DMS53 treated with DMSO at 0.1 percent for 48 hours (cell line): ENCODE results near the gene RSBN1L.

Experiments used
- DNase-seq: peaks from one replicate; lab custom pipeline; 2025; ENCODE audit not compliant: unreplicated experiment; lab: John Stamatoyannopoulos, UW

RSBN1L gene

DNA sequence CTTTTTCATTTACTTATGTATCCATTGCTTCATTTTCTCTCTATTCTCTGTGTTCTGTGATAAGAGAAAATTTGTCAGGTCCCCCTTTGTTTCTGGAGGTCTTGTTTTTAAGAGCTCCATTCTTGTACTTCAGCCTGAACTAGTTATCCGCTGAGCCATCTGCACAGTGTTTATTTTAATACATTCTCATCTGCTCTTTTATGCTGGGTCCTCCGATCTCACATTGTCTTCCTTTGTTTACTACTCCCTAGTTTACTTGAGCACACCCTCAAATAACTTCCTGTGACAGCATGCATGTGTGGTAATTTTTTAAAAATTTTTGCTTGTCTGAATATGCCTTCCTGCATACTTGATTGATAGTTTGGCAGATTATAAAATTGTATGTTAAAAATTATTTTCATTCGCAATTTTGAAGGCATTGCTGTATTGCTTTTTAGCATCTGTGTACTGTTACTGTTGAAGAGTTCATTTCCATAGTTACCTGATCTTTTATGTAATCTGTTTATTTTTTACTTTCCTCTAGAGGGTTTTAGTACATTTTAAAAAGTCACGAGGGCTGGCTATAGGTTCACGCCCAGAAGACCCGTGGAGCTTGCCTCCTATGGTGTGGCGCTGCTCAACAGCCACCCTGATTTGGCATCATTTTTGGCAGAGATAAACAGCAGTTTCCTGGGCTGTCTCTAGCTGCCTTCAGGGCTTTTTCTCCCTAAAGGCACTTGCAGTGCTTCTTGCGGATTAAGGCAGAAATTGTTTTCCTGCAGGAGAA lies 31.9 kb downstream of the RSBN1L start:
- DNase-seq, result peak; percentile 69

DNA sequence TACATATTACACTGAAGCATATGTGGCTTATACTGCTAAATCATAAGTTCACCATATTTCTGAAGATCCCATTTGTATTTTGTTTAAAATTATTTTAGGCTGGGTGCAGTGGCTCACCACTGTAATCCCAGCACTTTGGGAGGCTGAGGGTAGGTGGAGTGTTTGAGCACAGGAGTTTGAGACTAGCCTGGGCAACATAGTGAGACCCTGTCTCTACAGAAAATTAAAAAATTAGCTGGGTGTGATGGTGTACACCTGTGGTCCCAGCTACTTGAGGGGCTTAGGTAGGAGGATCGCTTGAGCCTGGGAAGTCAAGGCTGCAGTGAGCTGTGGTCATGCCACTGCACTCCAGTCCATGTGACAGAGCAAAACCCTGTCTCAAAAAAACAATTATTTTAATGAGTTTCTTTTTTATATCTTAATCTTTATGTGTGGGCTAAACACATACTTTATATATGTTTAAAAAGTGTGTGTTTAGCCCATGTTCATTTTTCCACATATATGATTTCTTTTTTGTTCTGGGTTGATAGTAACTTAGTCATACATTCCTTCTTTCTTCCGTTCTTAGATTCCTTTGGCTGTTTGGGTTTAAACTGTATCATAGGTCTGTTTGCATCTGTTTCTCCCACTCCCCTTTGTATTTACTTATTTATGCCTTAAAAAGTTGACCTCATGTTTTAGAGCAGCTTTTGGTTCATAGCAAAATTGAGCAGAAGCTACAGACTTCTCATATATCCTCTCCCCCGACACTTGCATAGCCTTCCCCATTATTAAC lies 33.5 kb downstream of the RSBN1L start:
- no peak for DNase-seq

DNA sequence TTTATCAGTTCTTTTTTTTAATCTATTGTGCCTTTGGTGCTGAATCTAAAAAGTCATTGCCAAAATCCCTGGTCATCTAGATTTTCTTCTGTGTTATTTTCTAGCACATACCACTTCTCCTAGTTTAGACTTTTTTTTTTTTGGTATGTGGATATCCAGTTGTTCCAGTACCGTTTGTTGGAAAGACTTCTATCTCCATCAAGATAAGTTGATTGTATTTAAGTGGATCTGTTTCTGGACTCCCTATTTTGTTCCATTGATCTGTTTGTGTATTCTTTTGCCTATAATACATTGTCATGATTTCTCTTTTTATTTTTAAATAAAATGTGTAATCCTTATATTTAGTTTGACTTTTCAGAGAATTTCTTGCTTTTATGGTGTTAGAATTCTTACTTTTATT lies 35.5 kb downstream of the RSBN1L start:
- no peak for DNase-seq

DNA sequence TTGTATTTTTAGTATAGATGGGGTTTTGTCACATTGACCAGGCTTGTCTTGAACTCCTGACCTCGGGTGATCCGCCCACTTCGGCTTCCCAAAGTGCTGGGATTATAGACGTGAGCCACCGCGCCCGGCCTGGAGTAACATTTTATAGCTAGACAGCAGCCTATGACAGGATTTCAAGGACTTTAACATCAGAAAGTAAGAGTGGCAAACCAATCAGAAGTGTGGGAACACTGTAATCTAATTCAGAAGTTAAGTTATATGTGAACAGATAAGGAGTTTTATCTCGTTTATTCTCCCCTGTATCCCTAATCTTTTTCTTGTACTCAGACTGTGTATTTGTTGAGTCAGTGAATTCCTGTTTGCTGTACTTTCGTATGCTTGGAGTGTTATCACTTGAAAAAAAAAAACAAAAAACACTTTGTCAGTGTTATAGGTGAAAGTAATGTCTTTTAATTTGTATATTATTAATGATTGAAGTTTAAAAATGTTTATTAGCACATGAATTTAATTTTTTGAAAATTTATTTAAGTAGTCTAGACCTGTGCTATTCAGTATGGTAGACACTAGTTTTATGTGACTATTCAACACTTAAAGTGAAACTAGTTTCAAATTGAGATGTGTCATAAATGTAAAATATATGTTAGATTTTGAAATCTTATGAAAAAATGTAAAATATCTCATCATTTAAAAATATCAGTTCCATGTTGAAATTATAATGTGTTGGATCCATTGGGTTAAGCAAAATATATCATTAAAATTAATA lies 38.6 kb downstream of the RSBN1L start:
- DNase-seq, result no peak

DNA sequence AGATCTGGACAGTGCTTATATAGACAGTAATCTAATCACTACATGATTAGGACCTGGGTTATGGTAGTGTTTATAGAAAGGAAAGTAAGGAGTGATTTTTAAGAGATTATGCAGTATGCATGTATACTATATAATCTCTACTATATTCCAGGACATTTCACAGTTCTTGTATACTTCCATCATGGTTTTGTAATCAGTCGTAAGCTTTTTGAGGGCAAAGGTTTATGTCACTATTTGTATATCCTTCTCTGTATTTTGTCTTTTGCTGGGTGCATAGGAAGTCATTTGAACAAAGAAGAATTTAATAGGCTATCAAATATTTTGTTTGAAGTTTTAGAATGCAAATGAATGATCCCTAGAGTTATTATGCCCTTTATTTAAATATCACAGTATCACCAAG lies 39.2 kb downstream of the RSBN1L start:
- no peak for DNase-seq

DNA sequence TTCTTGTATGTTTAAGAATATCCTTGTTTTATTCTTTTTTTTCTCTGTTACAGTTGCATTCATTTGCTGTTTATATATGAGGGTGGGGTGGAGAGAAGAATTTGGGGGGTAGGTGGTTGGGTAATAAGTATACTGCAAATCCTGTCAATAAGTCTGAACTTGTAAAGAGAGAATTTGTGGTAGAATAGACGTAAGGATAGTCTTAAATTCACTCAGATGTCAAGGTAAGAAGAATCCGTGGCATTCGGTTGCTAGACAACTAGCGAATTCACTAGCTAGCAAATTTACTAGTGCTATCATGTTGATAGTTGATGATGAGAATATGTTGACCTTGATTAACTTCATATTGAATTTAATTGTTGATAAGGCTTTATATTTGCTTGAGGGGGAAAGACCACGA lies 40.7 kb downstream of the RSBN1L start:
- DNase-seq, result no peak

DNA sequence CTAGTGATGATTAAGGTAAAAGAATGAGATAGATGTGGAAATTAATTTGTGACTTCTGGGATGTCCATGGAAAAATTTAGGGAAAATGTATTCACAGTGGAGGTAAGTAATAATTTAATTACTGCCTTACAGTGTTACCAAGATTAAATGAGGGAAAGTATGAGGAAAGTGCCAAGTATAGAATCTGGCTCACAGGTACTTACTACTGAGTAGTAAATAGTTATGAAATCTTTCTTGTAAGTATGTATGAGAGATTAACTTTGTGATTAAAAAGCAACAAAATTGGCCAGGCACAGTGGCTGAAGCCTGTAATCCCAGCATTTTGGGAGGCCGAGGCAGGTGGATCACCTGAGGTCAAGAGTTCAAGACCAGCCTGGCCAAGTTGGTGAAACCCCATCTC lies 42.1 kb downstream of the RSBN1L start:
- DNase-seq, result no peak

DNA sequence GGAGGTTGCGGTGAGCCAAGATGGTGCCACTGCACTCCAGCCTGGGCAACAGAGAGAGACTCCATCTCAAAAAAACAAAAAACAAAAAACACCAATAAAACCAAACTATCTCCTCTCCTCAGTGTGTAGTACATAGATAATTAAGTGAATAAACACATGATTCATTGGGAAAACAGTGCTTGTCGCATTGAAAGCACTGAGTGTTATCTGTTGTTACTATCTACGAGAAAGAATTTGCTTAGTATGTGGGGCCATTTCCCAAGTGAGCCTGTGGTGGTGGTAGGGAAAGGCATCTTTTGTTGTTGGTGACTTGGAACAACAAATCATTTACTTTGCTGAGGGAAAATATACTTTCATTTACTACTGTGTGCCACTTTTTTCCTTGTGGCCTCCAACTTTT lies 42.6 kb downstream of the RSBN1L start:
- peak; percentile 59 for DNase-seq

DNA sequence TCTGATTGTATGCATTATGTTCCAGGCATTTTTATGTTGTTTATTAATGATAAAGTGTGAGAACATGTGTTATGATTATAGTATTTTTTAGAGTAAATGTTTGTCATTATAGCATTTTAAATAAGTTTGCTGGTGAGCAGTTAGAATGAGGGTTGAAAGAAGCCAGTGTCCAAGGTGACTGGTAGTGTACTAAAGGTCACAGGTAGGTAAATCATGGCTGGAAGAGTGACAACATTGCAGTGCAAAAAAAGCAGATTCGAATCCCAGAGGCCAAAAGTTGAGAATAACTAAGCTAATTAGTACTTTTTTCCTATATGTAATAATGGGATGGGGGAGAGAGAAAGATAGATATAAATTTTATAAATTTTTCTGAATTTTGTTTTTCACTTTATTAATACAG lies 44.0 kb downstream of the RSBN1L start:
- DNase-seq, result no peak

DNA sequence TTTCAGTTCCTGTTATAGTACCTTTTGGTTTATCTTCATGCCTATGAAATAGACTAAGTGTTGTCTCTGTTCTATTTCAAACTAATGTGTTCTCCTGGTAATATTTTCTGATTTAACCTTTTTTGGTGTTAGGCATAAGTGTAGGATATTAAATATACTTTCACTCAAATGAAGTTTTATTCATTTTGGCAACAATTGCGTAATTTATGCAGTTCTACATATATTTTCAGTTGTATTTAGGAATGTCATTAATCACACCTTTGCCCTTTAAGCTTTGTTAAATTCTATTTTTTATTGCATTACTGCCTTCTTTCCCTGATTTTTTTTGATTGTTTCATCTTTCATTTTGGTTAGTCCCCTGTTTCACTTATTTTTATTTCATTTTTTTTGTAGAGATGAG lies 47.3 kb downstream of the RSBN1L start:
- DNase-seq, result no peak

DNA sequence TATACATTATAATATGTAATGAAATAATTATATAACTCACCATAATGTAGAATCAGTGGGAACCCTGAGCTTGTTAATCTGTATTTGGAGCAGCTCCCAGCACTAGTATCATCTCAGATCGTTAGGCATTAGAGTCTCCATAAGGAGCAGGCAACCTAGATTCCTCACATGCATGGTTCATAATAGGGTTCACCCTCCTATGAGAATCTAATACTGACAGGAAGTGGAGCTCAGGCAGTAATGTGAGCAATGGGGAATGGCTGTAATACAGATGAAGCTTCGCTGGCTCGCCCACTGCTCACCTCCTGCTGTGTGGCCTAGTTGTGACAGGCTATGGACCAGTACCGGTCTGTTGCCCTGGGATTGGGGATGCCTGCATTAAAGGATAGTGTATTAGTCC lies 49.5 kb downstream of the RSBN1L start:
- DNase-seq, result no peak

DNA sequence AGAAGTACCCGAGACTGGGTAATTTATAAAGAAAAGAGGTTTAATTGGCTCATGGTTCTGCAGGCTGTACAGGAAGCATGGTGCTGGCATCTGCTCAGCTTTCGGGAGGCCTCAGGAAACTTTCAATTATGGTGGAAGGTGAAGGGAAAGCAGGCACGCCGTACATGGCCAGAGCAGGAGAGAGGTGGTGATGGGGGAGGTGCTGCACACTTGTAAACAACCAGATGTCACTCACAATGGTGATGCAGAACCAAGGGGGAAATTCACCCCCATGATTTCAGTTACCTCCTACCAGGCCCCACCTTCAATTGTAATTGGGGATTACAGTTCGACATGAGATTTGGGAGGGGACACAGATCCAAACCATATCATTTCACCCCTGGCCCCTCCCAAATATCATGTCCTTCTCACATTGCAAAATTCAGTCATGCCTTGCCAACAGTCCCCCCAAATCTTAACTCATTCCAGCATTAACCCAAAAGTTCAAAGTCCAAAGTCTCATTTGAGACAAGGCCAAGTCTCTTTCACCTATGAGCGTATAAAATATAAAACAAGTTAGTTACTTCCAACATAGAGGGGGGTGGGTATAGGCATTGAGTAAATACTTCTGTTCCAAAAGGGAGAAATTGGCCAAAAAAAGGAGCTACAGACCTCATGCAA lies 50.0 kb downstream of the RSBN1L start:
- no peak for DNase-seq

DNA sequence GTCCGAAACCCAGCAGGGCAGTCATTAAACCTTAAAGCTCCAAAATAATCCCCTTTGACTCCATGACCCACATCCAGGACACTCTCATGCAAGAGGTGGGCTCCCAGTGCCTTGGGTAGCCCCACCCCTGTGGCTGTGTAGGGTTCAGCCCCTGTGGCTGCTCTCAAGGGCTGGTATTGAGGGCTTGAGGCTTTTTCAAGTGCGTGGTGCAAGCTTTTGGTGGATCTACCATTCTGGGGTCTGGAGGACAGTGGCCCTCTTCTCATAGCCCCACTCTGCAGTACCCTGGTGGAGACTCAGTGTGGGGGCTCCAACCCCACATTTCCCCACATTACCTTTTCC lies 50.5 kb downstream of the RSBN1L start:
- no peak for DNase-seq

DNA sequence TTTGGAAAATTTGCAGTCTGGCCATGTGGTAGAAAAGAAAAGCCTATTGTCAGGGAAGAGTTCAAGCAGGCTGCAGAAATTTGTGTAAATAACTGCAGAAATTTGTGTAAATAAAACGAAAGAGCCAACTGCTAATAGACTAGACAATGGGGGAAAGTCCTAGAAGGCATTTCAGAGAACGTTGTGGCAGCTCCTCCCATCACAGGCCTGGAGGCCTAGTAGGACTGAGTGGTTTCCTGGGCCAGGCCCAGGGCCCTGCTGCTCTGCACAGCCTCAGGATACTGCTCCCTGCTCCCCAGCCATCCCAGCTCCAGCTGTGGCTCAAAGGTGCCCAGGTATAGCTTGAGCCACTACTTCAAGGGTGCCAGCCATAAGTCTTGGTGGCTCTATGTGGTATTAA lies 50.9 kb downstream of the RSBN1L start:
- DNase-seq, result no peak

DNA sequence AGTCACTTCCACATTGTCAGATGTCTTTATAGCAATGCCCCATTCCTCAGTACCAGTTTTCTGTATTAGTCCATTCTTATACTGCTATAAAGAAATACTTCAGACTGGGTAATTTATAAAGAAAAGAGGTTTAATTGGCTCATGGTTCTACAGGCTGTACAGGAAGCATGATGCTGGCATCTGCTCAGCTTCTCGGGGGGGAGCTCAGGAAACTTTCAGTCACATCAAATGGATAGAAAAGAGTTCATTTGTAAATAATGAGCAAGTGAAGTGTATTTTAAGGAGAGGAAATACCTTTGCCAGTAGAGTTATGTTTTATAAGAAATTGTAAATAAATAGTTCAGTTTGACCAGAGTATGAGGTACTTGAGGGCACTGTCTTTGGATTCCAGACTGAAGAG lies 51.5 kb downstream of the RSBN1L start:
- DNase-seq, result no peak

DNA sequence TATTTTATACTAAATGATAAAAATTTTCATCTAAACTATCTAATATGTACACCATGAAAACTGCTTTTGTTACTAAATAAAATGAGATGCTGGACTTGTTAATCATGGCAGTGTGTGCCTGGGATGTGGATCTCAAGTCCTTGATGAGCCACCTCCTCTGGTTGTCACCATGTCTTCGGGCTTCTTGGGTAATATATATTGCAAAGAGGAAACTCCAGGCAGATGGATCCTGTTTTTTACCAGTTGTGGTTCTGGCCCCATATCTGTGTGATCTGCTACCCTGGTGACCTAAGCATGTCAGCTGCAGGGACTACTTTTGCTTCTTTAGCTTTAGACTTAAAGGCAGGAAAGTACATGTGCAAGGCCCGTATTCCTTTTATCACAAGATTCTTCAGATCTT lies 55.8 kb downstream of the RSBN1L start:
- no peak for DNase-seq

DNA sequence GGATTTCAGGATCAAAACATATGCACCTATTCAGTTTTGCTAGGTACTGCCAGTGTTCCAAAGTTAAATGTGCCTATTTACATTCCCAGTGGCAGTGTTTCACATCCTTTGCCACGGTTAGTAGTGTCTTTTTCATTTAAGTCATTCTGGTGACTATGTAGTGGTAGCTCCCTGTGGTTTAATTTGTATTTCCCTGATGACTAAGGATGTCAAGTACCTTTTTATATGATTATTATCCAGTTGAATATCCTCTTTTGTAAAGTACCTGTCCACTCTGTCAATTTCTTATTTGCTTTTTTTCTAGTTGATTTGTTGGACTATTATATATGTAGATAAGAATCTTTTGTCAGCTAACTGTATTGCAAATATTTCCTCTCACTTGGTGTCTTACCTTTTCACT lies 56.9 kb downstream of the RSBN1L start:
- peak; percentile 43 for DNase-seq

DNA sequence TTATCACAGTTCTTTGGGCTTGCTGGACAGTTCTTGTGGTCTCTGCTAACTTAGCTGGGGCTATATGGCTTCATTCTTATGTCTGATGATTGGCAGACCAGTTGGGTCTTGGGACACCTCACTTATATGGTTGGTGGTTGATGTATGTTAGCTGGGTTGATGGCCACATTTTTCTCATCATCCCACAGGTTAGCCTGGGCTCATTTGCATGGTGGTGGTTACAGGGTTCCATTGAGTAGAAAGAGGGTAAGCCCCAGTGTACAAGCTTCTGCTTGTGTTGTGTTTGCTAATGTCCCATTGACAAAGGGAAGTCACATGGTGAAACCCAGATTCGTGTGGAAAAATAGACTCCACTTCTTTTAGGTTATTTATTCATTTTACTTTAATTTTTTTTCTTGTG lies 61.3 kb downstream of the RSBN1L start:
- DNase-seq, result no peak

DNA sequence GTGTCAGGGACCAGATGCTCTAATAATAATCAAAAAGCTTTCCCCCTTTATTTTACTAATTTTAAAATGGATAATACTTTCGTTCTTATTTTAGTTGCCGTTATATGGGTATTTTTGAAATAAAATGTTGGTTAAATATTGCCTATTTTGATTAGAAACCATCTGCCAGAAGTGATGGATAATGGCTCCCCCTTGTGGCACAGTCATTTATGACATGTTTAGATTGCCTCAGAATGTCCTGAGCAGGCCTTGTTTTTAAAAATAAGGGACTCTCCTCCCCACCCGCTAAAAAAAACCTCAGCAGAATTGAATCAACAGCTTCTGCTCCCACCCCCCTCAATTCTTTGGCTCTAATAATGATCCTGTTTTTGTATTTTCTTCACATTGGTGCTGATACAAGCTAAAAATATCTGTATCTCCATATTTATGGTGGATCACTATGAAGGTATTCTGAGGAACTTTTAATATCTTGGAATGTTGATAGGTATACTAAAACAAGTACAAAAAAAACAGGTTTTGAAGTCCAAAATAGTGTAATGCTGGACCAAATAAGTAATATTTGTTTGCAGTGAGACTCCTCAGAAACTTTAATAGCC lies 63.1 kb downstream of the RSBN1L start:
- DNase-seq, result peak; percentile 66

DNA sequence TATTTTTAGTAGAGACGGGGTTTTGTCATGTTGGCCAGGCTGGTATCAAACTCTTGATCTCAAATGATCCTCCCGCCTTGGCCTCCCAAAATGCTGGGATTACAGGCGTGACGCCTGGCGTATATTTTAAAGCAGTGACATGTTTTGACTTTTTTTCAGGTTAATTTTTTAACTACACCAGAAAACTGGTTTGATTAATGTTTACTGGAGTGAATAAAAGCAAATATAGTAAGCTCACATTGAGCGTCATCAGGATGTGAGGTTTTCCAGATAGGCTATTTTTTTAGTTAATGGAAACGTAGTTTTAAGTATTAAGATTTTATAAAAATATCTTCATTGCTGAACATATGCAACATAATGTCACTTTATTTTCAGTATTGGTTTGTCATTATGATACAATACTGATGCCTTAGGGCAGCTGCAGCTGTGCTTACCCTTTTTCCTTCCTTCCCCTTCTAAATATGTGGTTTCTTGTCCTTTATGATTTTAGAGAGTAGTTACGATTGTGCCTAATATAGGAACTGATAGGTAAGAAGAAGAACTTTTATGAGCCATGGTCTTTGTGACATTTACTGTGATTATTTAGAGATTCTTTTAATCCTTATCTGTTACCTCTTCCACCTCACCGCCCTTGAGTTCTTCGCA lies 64.7 kb downstream of the RSBN1L start:
- no peak for DNase-seq

DNA sequence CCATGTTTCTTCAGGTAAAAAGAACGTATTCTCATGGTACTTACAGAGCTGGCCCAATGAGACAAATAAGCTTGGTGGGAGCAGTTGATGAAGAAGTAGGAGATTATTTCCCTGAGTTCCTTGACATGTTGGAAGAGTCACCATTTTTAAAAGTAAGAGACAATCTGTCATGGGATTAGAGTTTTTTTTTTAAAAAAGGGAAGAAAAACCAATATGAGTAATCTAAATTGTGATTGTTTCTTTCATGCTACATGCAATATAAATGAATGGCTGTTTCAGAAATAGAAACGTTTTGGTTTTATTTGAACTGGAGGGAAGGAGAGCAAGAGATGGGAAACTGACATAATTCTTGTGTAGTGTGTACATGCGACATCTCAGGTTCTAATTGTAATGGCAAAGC lies 69.2 kb downstream of the RSBN1L start:
- no peak for DNase-seq
